OCI-LY1 (cell line): ENCODE data around the gene LNP1.

Experiments
- CTCF ChIP-seq: fragments of 200-600 bp; sonication (generic), shearing (Covaris generic); IDR thresholded peaks from 2 replicates; pipeline ENCODE4 v1.5.1; 2017; ENCODE audit warnings: mild to moderate bottlenecking, antibody characterized with exemption, low read length, moderate library complexity, mixed read lengths
- EZH2 ChIP-seq: fragments of 200-600 bp; sonication (generic), shearing (Covaris generic); IDR thresholded peaks from 2 replicates; pipeline ENCODE4 v1.8.0; 2017; ENCODE audit warnings: borderline replicate concordance, mixed run types, mild to moderate bottlenecking, antibody characterized with exemption, low read length, moderate library complexity, mixed read lengths

- no peak for TF ChIP-seq CTCF
- TF ChIP-seq EZH2: no peak
Observed at GRCh38 chr3:100396967-100397366, 4.4 kb upstream of the LNP1 start.
